GM21737 (cell line): ENCODE data around the gene TCERG1L.

Experiments
- ATAC-seq: cut with Tn5 transposase; IDR thresholded peaks from one replicate; pipeline ENCODE4 v1.9.1; 2021; ENCODE audit warnings: mild to moderate bottlenecking, moderate library complexity; ENCODE audit not compliant: unreplicated experiment

The TCERG1L gene

DNA sequence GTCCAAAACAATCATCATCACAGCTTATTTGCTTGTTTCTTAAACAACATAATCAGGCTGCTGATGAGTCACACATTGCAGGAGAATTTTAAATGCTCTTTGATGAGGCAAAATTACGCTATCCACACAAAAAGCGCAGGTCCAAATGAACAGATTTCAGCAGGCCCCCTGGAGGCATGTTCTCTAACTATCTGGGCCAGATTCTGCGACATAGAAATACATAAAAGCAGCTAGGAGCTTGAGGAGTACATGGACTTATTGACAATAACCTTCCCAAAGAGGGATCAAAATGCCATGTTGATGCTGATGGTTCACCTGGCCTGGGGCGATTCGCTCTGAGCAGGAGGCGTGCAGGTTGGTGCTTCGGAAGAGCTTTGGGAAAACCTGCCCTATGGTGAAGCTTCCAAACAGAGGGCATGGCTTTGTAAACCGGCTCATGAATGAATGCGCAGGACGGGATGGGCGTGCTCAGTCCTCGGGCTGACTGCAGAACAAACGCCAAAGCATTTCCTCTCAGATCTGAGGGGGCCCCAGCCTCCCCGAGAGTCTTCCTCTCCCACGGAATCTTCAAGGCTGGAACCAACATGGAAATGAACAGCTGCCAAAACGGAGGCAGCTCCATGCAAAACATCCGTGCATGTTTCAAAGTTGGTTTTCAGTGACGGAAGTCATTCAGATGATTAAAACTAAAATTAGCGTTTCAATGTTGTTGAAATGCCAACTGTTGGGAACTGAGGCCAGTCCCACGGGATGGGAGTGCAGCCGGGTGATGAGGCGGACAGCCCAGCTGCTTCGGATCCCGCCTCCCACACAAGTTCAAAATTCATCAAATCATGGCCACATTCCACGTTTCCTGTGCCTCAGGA, 179.6 kb downstream of the TCERG1L start:
- ATAC-seq: no peak

GRCh38 chr10:131130025-131130424, 181.5 kb downstream of the TCERG1L start:
- no peak for ATAC-seq

DNA sequence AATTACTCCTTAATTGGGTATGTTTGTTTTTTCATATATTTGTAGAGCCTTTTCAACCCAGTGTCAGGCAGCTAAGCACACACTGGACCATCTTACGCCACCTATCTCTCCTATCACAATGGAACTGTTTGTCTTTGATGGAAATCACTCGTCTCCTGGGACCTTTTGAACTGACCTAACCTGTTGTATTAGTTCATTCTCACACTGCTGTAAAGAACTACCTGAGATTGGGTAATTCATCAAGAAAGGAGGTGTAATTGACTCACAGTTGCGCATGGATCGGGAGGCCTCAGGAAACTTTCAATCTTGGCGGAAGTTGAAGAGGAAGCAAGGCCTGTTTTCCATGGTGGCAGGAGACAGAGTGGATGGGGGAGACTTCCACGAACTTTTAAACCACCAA, 182.0 kb downstream of the TCERG1L start:
- no peak for ATAC-seq

DNA sequence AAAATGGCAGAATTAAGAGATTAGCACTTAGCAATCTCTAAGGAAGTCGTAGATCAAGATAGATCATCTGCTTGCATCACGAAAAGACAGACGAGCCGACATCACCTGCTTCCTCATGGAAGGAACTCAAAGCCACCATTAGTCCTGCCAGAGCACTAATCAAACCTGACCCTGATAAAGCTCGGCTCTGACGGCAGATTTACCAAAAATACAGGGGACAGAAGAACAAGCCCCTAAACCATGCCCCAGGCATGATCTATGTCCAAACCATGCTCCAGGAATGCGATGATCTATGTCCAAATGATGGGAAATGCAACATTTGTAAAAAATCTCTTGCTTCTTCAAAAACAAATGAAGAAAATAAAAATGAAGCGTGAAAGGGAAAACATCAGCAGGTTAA, 182.8 kb downstream of the TCERG1L start:
- ATAC-seq: no peak

- no peak for ATAC-seq
These were observed 183.9 kb downstream of the TCERG1L start for GRCh38 chr10:131127610-131128009.

DNA sequence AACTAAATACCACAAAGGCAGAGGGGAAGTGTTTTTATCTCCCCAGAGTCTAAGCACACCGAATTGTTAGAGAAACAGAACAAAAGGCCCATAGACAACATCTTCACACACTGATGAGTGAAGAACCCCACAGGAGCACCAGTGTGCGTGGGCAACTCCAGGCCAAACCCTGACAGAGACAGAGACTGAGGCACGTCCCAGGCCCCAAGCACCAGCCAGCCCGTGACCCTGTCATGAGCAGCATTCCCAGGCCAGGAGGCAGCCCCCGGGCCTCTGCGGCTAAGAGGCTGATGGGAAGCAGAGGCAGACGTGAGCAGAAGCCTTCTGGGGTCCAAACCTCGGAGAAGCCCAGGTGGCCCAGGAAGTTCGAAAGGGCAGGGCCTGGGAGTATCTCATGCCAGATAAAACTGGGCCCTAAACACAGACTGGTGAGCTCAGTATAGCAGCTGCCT, 184.4 kb downstream of the TCERG1L start:
- ATAC-seq: no peak

GRCh38 chr10:131126321-131127137, 185.0 kb downstream of the TCERG1L start:
- no peak for ATAC-seq

DNA sequence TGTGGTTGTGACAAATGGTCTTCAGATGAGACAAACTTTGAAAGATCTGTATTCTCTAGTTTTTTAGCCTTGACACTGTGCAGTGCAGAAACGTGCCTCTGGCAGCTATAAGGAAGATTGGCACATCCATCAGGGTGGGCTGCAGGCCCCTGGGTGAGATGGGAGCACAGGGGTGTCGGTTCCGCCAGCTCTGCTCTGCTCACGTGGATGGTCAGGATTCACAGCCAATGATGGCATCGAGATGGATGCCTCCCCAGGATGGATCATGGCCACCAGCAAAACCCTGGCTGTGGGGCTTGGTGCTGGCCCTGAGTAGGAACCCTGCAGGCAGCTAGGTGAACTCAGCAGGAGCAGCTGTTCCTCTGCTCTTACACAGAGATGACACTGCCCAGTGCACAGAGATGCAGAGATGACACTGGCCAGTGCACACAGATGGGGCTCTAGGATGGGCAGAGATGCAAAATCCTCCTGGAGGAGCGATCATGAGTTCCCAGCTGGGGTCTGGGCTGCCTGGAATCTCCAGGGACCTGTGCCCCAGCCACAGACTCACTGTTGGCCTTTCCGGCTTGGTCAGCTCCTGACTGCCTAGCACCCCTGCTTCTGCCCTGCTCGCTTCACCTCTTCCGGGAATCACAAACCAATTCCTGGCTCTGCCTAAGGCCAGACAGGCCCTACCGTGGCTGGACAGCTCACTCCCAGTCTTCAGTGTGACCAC, 185.9 kb downstream of the TCERG1L start:
- no peak for ATAC-seq

- no peak for ATAC-seq
These were observed 186.6 kb downstream of the TCERG1L start for GRCh38 chr10:131124945-131125344.

DNA sequence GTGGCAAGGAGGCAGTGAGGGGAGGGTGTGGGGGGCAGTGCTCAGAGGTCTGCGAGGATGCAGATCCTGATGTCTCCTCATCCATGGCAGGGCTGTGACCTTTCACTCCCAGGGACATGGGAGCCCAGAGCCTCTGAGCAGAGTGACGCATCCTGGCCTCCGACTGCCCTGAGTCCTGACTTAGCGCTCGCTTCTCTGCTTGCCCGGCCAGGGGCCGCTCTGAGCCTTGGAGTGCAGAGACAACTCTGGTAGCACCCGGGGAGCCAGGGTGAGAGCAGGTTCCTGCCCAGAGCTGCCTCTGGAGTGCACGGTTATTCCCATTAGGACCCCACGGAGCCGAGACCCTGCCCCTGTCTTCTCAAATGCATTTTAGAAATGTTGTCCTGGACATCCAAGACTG, 188.0 kb downstream of the TCERG1L start:
- ATAC-seq: no peak

DNA sequence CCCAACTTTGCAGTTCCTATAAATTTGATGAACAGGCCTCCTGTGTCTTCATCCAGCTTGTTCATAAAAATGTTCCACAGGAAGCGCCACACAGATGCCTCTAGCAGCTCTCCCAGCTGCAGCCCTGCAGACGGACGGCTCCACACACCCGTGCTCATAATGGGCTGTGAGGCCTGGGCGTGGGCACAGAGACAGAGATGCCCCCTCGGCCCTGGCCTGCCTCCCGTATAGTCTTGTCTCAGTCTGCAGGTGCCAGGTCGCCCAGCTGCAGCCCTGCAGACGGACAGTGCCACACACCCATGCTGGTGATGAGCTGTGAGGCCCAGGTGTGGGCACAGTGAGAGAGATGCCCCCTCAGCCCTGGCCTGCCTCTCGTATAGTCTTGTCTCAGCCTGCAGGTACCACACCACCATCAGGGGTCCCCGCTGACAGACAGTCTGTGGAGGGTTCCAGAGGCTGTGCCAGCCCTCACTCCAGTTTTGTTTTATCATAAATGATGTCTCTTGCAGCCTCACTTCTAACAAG, 189.9 kb downstream of the TCERG1L start:
- no peak for ATAC-seq

DNA sequence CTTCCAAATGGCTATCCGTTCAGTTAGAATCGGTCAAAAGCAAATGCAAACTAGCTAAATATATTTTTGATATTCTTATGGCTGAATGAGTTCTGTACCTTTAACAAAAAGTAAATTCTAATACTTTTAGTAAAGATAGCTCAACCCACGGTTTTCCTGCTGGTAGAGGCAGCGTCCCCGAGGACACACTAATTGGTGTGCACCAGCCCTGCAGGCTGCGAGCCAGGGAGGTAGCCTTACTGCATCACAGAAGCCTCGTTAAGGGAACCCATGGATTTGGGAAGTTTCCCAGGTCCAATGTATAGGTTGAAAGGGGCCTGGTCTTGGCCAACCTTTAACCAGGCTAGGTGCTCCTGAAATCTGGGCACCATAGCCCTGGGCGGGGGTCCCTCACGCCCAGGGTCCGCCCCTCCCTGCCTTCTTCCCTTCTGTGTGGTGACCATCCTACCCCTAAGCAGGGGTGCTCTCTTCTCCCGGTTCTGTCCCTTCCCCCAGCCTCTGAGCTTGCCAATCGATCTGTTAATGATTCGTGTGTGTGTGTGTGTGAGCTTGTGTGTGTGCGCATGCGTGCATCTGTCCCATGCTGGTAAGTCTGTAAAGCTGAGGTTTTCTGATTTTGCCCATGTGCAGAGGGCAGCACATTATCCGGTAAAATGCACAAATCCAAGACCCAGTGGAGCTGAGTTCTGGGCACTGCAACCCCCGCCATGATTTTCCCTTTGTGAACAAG, 191.7 kb downstream of the TCERG1L start:
- ATAC-seq: no peak

DNA sequence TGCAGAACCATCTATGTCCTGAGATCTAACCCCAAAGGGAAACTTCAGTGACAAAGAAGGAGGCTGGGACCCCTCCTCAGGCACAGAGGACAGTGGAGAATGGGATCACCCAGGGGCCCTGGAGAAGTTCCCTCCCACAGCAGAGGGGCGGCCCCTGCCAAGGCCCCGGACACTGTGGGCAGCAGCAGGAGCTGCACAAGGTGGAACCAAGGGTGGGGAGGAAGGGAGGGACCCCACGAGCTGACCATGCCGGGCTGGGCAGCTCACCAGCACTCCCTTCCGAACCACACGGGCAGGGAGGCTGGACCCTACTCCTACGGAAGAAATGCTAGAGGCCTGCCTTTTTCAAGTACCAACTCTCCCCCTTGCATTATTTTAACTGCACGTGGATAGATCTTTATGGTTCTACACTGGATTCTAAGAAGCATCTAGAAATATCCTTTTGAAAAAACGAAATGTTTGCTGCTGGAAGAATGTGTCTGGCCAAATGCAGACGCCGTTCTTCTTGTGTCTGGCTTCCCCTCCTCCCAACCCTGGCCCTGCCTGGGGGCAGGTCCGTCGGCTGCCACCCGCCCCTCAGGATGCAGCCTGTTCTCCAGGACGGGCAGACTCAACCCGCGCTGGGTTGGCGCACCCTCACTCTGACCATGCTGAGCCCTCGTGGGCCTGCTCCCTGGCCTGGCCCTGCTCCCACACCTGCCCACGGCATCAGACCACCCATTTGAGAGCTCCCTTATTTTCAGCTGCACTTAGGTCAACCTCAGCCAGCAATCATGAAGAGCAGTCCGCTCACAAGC, 193.9 kb downstream of the TCERG1L start:
- ATAC-seq: no peak

DNA sequence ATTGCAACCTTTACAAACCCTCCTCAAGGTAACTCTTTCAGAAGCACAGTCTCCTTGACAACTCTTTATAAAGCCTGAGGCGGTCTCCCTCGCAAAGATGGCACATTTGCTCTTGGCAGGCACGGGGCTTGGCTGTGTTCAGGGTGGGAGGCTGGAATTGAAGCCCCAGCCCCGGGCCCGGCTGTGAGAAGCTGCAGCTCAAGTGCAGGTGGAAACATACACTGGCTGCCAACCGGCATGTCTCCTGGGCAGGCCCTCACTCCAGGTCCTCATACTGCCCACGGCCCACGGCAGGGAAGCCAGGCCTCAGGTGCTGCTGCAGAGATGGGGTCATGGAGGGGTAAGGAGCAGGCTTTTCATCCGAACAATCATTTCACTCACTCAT, 194.5 kb downstream of the TCERG1L start:
- ATAC-seq: no peak

DNA sequence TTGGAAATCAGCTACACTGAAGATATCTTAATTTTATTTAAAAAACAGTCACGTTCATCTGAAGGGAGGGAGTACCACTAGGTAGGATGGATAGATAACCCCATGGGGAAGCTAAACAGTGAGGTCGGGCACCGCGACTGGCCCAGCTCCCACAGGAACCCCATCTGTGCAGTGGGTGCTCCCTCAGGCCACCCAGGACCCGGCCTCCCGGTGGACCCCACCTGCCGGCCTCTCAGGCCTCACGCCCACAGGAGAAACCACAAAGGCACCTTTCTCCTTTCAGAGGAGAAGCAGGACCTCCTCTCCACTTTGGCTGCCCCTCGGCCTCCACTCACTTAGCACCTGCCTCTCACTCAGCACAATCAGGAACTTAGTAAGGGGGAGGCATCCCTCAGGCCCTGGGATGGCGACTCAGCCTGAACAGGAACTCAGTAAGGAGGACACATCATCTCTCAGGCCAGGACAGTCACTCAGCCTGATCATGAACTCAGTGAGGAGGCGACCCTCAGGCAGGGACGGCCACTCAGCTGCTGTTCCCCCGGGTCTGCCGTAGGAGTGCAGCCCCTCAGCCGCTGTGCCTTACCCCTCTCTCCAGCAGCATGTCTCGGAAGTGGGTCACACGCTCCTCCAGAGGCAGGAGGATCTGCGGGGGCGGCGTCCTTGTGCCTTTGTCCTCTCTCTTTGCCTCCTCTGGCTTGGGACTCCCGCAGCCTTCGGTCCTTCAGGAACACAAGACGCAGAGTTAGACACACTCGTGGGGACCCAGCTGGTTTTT, 195.1 kb downstream of the TCERG1L start:
- no peak for ATAC-seq

- ATAC-seq: no peak
These were observed 195.7 kb downstream of the TCERG1L start for GRCh38 chr10:131115801-131116200.

DNA sequence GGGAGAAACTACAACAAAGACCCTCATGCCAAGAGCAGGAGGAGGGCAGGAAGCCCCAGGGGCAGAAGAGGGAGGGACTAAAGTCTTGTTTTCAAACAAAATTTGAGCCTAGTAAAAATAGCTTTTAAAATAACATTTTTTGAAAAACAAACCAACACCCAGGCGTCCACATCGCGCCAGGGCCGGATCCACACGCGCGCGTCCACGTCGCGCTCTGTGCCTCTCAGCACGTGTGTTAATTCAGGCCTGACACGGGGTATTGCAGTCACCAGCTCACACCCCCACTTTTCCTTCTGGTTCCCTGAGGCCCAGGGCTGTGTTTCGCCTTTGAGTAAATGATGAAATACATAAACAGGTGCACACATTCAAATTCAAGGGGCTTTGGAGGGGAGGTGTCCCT, 196.2 kb downstream of the TCERG1L start:
- ATAC-seq: no peak

DNA sequence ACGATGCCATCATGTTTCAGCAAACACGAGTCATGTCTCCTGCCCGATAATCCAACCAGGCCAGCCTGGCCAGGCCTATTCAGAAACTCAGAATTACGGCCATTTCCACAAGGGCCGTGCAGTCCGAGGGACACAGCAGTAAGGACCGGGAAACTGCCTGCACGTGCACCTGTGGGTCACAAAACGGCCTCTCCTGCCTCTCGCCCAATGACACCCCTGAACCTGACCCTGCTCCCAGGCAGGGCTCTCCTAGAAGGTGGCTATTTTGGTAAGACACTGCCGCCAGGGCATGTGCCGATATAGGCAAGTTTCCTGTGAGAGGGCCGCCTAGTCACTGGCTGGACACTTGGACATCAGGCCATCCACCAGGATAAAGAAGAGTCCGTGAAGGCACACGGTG, 196.7 kb downstream of the TCERG1L start:
- no peak for ATAC-seq

DNA sequence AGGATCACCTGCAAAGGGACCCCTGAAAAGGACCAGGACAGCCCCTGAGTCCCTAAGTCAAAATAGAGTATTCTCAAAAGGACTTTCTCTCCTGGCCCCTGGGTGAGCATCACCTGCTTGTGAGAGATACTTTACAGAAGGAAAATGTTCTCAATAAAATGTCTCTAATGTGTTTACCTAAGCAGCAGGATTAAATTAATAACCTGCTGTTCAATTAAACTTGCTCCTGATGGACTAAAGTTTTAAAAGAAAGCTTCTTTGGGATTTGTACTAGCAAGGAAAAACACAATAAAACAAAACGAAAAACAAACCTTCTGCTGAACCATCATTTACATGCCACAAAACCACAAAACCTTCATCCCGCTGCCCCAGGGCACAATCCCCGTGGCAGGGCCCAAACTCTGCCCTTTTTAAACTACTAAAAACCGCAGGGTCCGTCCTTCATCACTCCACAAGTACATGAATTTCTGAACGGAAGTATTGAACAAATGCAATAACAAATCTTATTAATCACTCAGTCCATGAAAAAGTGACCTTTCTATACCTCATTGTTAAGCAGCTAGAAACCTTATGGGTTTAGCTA, 197.7 kb downstream of the TCERG1L start:
- ATAC-seq: no peak
